GM21529 (cell line): Measurements from ENCODE around the gene G3BP1.
"Not testable (repeated sequence)": the region's sequence is repeated elsewhere in the genome, so short reads cannot be mapped to it uniquely, and the experiment has no call there.

Experiments
- ATAC-seq: cut with Tn5 transposase; IDR thresholded peaks from one replicate; pipeline ENCODE4 v1.9.1; 2021; ENCODE audit not compliant: unreplicated experiment

The G3BP1 gene

GRCh38 chr5:151793358-151793757 is 21.6 kb downstream of the G3BP1 start:
- no peak for ATAC-seq

DNA sequence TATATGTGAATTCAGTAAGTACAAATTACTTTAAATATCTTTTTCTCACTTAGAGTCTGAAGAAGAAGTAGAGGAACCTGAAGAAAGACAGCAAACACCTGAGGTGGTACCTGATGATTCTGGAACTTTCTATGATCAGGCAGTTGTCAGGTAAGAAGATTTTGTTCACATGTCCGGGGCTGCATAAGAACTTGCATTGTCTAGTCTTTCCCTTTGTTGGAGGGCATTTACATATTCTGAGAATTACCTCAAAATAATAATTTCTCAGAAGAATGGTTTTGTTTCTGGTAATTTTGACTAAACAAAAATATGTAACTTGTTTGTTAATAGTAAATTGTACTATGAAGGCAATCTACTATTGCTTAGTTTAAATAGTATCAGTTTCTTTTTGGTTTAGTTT is 23.7 kb downstream of the G3BP1 start:
- ATAC-seq: no peak

DNA sequence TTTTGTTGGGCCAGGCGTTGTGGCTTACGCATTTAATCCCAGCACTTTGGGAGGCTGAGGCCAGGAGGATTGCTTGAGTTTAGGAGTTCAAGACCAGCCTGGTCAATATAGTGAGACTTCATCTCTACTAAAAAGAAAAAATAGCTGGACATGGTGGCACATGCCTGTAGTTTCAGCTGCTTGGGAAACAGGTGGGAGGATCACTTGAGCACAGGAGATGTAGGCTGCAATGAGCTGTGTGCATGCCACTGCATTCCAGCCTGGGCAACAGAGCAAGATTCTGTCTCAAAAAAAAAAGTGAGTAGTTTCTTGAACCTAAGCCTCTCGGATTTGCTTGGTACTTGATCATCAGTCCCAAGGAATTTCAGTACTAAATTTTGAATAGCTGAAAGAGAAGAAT is 26.9 kb downstream of the G3BP1 start:
- no peak for ATAC-seq

- ATAC-seq: no peak
Measured at GRCh38 chr5:151799407-151799806, 27.7 kb downstream of the G3BP1 start.

DNA sequence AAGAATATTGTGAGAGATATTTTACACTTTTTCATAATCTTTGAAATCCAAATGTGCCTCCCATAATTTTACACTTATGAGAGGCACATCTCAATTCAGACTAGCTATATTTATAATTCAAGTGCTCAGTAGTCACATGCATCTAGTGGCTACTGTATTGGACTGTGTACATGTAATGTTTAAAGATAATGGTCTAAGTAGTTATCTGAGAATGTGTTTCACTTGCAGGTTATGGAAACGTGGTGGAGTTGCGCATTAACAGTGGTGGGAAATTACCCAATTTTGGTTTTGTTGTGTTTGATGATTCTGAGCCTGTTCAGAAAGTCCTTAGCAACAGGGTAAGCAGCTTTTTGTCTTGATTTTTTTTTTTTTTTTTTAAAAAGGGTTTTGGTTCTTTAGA is 28.8 kb downstream of the G3BP1 start:
- ATAC-seq: no peak

- no peak for ATAC-seq
Measured at GRCh38 chr5:151805414-151806223, 33.9 kb downstream of the G3BP1 start.

DNA sequence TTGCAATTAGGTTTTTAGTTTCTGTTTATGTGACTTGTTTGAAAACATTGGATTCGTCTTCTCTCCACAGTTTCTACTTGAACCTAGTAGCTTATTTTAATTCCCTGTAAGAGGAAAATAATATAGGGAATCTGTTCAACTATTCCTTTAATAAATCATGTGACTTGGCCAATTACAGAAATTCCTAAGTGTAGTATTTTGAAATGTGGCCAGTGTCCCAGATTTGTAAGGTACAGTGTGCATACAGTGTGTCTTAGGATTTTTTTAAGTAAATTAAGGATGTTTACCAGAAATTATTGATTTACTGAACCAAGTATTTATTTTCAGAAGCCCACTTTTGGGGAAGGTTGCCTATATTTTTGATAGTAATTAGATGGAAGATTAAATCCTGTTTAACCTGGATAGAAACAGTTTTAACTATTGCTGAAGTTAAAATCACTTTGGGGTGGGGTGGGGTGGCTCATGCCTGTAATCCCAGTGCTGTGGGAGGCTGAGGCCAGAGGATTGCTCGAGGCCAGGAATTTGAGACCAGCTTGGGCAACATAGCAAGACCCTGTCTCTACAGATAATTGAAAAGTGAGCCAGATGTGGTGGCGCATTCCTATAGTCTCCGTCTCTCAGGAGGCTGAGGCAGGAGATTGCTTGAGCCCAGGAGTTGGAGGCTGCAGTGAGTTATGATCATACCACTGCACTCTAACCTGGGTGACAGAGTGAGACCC is 36.9 kb downstream of the G3BP1 start:
- ATAC-seq: no peak

DNA sequence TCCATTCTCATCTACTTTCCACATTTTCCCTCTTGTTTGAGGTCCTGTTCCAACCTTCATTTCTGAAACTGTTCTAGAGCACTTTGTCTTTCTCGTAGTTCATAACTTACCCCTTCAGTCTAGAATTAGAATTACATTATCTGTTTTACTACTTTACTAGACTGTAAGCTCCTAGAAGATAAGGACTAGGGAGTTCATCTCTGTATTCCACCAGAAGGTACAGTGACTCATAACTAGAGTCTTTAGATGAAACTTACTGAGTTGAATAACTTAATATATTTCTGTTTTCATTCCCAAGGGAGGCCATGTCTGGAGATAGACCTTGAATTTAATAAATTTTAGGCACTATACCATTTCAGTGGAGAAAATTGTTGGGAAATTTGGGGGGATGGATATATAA is 38.7 kb downstream of the G3BP1 start:
- no peak for ATAC-seq

DNA sequence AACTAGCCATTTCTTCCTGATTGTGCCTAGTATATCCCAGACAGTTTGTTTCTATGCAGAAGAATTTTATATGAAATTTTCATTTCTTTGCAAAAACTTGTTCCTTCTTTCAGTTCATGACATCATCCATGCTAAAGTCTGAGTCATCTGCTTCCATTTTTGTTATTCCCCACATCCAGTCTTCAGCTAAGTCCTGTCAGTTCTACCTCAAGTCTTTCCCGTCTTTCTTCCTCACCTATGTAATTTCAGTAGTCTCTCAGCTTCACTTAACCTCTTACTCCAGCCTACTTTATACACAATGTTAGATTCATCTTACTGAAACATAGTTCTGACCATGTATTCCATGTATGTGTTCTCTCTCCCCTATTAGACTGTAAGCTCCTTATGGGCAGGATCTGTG is 39.1 kb downstream of the G3BP1 start:
- ATAC-seq: no peak

DNA sequence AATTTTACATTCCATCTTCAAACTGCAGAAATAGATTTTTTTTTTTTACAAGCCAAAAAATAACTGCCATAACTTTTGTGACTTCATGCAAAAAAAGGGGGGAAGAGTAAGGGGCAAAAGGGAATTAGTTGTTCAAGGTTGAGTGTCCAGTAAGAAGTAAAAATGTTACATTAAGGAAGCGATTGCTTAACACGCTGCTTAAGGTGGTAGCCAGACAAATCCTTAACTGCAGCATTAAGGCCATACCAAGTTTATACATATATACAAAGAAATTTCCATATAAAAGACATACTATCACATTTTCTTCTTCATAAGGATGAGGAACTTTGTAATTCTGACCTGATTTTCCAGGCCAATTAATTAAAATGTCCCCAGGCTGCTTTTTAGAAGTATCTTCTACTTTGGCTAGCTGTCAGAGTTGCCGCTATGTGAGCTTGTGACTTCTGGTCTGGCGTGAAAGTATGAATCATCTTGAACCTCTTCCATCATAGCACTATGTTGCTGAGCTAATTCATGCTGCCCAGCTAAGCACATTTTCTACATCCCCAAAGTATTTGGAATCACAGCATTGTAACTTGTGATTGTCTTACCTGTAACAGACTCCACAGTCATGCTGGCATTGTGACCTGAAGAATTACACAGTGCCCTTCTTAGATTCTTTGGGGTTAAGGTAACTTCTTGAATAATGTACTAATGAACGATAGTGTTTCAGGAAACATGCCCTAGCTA is 40.0 kb downstream of the G3BP1 start:
- ATAC-seq: no peak

DNA sequence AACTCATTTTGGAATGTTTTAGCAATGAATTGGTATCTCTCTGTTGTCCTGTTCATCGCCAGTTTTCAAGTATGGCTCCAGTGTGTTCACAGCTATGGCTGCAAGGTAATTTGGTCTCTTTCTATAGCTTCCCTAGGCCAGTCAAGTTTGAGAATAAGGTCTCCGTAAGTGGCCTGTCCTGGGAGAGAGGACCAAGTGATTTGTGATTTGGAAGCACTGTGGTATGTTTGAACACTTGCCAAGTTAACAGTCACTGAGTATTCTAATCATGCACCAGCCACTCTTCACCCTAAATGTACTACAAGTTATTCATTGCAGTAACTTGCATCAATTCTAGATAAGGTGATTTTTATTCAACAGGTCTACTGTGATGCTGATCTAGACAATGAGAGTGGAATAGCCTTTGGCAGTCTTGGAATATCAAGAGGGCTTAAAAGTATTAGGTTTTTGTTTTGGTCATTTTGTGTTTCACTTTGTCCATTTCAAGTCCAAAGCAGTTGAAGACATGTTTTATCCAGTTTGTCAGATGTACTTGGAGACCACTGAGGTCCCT is 41.1 kb downstream of the G3BP1 start:
- no peak for ATAC-seq

DNA sequence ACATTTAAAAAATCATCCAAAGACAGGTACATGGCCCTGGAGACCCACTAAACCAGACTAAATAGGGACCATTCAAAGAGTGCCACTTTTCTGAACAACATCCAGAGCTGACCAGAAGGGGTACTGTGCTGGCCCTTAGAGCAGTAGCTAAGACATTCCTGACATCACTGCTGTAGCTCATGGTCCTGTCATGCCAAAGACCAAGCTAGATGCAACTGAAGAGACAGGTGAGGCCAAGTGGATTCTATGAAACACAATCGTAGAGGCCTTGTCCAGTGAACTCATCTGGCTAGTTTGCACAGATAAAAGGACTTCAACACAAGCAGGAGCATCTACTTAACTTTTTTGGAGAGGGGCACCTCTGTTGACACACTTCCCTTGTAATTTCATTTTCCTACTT is 43.3 kb downstream of the G3BP1 start:
- ATAC-seq: no peak

GRCh38 chr5:151819830-151820229 is 48.1 kb downstream of the G3BP1 start:
- no peak for ATAC-seq

DNA sequence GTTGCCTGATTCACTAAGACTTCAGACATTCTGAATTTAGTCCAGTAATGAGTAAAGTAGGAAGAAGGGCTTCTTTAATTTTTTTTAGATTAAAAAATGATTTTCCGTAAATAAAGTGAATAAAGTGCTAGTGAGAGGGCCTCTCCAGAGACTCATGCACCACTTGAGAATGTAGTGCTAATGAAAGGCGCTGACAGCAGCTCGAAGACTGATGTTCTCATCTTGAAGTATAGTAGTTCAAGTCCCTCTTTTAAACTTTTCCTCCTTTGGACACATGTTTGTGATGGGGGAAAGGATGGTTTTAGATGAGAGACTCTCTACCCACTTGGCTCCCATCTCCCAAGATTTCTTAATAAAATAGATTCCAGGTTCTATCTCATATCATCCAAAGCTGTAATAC is 48.5 kb downstream of the G3BP1 start:
- ATAC-seq: no peak

DNA sequence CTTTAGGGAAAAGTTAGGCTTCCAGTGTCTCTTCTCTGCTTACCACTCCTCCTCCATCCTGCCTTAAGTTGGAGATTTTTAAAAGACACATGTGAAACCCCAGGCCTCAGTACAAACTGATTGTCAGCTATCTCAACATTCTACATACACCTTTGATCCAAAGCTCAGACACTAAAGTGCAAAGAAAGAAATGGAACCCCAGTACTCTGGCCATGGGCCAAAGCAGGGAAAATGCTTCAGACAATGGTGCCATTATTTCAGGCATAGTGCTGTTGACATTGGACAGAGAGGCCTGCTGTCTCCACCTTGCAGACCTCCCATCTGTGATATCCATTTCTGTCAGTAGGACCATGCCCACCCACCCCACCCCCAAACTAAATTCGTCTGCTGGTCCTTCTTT is 49.1 kb downstream of the G3BP1 start:
- no peak for ATAC-seq

DNA sequence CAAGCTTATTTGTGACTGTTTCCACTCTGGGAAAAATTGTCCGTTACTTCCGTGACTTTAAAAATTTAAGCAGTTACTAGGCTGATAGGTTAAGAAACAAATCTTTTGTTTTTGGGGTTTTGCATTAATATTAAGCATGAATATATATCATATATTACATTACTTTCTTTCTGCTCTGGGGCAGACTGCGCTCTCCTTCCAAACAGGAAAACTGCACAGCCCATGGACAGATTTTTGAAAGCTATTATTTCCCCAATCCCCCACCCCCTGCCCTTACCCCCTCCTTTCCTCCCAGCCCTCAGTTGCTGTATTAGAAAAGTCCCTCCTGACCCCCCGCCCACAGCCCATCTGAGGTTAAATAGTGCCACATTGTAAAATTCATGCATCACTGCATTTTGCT is 50.4 kb downstream of the G3BP1 start:
- ATAC-seq: no peak

DNA sequence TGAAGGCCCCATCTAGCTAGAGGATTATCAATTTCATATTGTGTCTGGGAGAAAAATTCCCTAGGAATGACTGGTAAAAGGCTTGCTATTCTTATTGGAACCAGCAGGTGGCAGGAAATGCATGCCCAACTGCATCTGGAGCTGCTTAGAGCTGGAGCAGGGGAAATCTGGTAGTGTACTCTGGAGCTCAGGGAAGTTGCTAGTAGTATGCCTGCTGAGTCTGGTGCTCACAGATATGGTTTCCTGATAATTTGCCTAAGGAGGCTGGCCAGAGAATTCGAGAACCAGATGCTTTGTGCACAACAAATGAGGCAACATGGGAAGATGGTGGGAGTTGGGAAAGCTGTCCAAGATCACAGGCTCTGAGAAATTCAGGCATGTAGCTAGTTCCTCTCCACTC is 53.7 kb downstream of the G3BP1 start:
- peak; percentile 85 for ATAC-seq

DNA sequence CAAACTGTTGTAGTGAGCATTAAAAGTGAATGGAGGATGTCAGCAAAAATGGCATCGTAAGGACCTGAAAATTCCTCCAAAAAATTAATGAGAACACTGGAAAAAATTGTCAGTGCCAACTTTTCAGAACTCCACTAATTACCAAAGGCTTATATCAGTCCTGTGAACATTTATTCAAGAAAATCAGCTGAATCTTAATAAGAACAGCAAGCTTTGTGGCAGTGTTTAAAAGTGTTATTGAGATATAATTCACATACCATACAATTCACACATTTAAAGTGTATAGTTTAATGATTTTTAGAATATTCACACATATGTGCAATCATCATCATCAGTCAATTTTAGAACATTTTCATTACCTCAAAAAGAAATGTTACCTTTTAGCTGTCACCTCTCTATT is 57.6 kb downstream of the G3BP1 start:
- no peak for ATAC-seq

DNA sequence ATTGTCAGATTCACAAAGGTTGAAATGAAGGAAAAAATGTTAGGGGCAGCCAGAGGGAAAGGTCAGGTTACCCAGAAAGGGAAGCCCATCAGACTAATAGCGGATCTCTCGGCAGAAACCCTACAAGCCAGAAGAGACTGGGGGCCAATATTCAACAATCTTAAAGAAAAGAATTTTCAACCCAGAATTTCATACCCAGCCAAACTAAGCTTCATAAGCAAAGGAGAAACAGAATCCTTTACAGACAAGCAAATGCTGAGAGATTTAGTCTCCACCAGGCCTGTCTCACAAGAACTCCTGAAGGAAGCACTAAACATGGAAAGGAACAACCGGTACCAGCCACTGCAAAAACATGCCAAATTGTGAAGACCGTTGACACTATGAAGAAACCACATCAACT is 61.1 kb downstream of the G3BP1 start:
- not testable (repeated sequence) for ATAC-seq

- no peak for ATAC-seq
Measured at GRCh38 chr5:151846765-151847164, 75.0 kb downstream of the G3BP1 start.

GRCh38 chr5:151847871-151848270 is 76.1 kb downstream of the G3BP1 start:
- ATAC-seq: no peak

GRCh38 chr5:151855701-151856100 is 83.9 kb downstream of the G3BP1 start:
- no peak for ATAC-seq
